PFSK-1 (cell line): ENCODE results near the gene SLC2A4RG.

Source experiments
- POLR2AphosphoS5 ChIP-seq: IDR thresholded peaks from 2 replicates; pipeline ENCODE4 v1.6.1; 2012; ENCODE audit warnings: low read depth, mild to moderate bottlenecking, control low read depth, low read length, moderate library complexity
- TF ChIP-seq, protein P1 (sequence below), 2 experiments: IDR thresholded peaks; 2 replicates each; pipeline versions ENCODE4 v1.6.1 to v1.8.0; 2011 to 2012; ENCODE audit warnings: low read depth in 2 of 2, low read length in 2 of 2, control low read depth in 1 of 2, inconsistent platforms in 1 of 2, mild to moderate bottlenecking in 1 of 2, moderate library complexity in 1 of 2; ENCODE audit not compliant: insufficient read depth in 1 of 2

- no peak for TF ChIP-seq POLR2AphosphoS5
- TF ChIP-seq, protein P1, sequence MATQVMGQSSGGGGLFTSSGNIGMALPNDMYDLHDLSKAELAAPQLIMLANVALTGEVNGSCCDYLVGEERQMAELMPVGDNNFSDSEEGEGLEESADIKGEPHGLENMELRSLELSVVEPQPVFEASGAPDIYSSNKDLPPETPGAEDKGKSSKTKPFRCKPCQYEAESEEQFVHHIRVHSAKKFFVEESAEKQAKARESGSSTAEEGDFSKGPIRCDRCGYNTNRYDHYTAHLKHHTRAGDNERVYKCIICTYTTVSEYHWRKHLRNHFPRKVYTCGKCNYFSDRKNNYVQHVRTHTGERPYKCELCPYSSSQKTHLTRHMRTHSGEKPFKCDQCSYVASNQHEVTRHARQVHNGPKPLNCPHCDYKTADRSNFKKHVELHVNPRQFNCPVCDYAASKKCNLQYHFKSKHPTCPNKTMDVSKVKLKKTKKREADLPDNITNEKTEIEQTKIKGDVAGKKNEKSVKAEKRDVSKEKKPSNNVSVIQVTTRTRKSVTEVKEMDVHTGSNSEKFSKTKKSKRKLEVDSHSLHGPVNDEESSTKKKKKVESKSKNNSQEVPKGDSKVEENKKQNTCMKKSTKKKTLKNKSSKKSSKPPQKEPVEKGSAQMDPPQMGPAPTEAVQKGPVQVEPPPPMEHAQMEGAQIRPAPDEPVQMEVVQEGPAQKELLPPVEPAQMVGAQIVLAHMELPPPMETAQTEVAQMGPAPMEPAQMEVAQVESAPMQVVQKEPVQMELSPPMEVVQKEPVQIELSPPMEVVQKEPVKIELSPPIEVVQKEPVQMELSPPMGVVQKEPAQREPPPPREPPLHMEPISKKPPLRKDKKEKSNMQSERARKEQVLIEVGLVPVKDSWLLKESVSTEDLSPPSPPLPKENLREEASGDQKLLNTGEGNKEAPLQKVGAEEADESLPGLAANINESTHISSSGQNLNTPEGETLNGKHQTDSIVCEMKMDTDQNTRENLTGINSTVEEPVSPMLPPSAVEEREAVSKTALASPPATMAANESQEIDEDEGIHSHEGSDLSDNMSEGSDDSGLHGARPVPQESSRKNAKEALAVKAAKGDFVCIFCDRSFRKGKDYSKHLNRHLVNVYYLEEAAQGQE (IDR thresholded peaks at IDR 0.05; ENCODE audit: insufficient read depth in 1 of 2, low read depth in 2 of 2, low read length in 2 of 2): no peak
Observed at GRCh38 chr20:63774306-63774705, 34.7 kb downstream of the SLC2A4RG start.
